DOHH2 (cell line): ENCODE measurements around the gene RAB4A.

Source experiments
- EZH2phosphoT487 ChIP-seq: fragments of 200-600 bp; sonication (generic); IDR thresholded peaks from 2 replicates; pipeline ENCODE4 v1.6.1; 2017; ENCODE audit warnings: borderline replicate concordance, mild to moderate bottlenecking, antibody characterized with exemption, low read length, moderate library complexity, mixed read lengths
- TF ChIP-seq, protein P1 (sequence below): fragments of 200-600 bp; sonication (generic); IDR thresholded peaks from one replicate; pipeline ENCODE4 v1.5.1; 2014; ENCODE audit warnings: antibody characterized with exemption, mild to moderate bottlenecking, low read depth, low read length; ENCODE audit not compliant: poor library complexity, severe bottlenecking

DNA sequence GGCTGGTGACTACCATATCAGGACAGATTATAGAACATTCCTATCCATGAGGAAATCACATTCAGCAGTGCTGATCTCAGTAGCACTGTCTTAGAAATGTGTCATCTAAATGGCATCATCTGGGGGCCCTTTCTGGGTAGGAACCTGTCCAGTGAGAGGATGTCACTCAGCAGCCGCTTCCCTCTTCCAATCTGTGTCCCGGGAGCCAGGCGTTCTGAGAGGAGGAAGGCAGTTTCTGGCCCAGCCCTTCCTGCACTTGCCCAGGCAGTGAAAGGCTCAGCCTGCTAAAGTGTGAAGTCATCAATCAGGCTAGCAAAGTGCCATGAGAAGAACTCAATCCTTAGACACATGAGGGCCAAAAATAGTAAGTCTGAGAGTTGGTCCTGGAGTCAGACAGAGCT is 25.6 kb downstream of the RAB4A start:
- TF ChIP-seq, protein P1, sequence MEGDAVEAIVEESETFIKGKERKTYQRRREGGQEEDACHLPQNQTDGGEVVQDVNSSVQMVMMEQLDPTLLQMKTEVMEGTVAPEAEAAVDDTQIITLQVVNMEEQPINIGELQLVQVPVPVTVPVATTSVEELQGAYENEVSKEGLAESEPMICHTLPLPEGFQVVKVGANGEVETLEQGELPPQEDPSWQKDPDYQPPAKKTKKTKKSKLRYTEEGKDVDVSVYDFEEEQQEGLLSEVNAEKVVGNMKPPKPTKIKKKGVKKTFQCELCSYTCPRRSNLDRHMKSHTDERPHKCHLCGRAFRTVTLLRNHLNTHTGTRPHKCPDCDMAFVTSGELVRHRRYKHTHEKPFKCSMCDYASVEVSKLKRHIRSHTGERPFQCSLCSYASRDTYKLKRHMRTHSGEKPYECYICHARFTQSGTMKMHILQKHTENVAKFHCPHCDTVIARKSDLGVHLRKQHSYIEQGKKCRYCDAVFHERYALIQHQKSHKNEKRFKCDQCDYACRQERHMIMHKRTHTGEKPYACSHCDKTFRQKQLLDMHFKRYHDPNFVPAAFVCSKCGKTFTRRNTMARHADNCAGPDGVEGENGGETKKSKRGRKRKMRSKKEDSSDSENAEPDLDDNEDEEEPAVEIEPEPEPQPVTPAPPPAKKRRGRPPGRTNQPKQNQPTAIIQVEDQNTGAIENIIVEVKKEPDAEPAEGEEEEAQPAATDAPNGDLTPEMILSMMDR: no peak
- no peak for TF ChIP-seq EZH2phosphoT487
